HEK293 (cell line): Measurements from ENCODE around the gene ENDOU.
"Not testable (repeated sequence)": the region's sequence is repeated elsewhere in the genome, so short reads cannot be mapped to it uniquely, and the experiment has no call there.

Experiments
- CTCF ChIA-PET: fragments of 350-600 bp; formaldehyde crosslinking; extraction: SDS; loops from one replicate; lab custom pipeline; 2021; ENCODE audit warnings: antibody characterized with exemption; lab: Yijun Ruan, JAX
- POLR2A ChIA-PET: fragments of 300-600 bp; formaldehyde crosslinking; extraction: SDS; loops from one replicate; lab custom pipeline; 2020; ENCODE audit warnings: antibody characterized with exemption, inconsistent platforms; lab: Yijun Ruan, JAX
- H3K27ac ChIP-seq: fragments of 200-500 bp; sonication (Bioruptor generic); 2 replicates; pipeline ENCODE4 v1.5.1; 2014; ENCODE audit warnings: low read depth, low read length, control low read depth, inconsistent platforms; ENCODE audit errors: extremely low read depth
- H3K36me3 ChIP-seq, 2 experiments: fragments of 200-500 bp in 1 of 2; sonication (Bioruptor generic) in 1 of 2; 1 replicate in 1 of 2; 2 replicates in 1 of 2; pipeline ENCODE4 v1.5.1; 2014 to 2017; ENCODE audit warnings: inconsistent platforms in 2 of 2, low read length in 2 of 2; ENCODE audit not compliant: control insufficient read depth in 2 of 2, insufficient read depth in 1 of 2
- H3K4me1 ChIP-seq: fragments of 200-500 bp; sonication (Bioruptor generic); 2 replicates; pipeline ENCODE4 v1.5.1; 2014; ENCODE audit warnings: mild to moderate bottlenecking, low read length, inconsistent platforms; ENCODE audit not compliant: control insufficient read depth, insufficient read depth
- H3K4me3 ChIP-seq: 2 replicates; pipeline ENCODE4 v1.5.1; 2011; ENCODE audit warnings: low read depth, mild to moderate bottlenecking, control low read depth, low read length, moderate library complexity
- H3K9me3 ChIP-seq: fragments of 200-500 bp; sonication (Bioruptor generic); 2 replicates; pipeline ENCODE4 v1.5.1; 2014; ENCODE audit warnings: low read depth, low read length, inconsistent platforms; ENCODE audit not compliant: control insufficient read depth, insufficient read depth
- KLF7 ChIP-seq: fragments of 450-650 bp; formaldehyde crosslinking; IDR thresholded peaks from 2 replicates; pipeline ENCODE4 v1.5.1; 2016; ENCODE audit warnings: missing biosample characterization, missing genetic modification characterization, borderline replicate concordance
- PRDM1 ChIP-seq: fragments of 450-650 bp; formaldehyde crosslinking; IDR thresholded peaks from 2 replicates; pipeline ENCODE4; 2016; ENCODE audit warnings: missing biosample characterization, missing genetic modification characterization
- TCF7L2 ChIP-seq: IDR thresholded peaks from 2 replicates; pipeline ENCODE4 v1.6.1; 2011; ENCODE audit warnings: low read depth, mild to moderate bottlenecking, inconsistent platforms, low read length, moderate library complexity, borderline replicate concordance
- ZBTB10 ChIP-seq: fragments of 450-650 bp; formaldehyde crosslinking; IDR thresholded peaks from 2 replicates; pipeline ENCODE4 v1.5.1; 2016; ENCODE audit warnings: missing biosample characterization, missing genetic modification characterization
- ZFP69B ChIP-seq: fragments of 450-650 bp; formaldehyde crosslinking; IDR thresholded peaks from 2 replicates; pipeline ENCODE4 v1.5.1; 2016; ENCODE audit warnings: missing biosample characterization, missing genetic modification characterization
- ZNF157 ChIP-seq: fragments of 450-650 bp; formaldehyde crosslinking; IDR thresholded peaks from 2 replicates; pipeline ENCODE4 v1.5.1; 2016; ENCODE audit warnings: missing biosample characterization, missing genetic modification characterization
- ZNF16 ChIP-seq: fragments of 450-650 bp; formaldehyde crosslinking; IDR thresholded peaks from 2 replicates; pipeline ENCODE4 v1.5.1; 2016; ENCODE audit warnings: low read depth, missing biosample characterization, missing genetic modification characterization
- ZNF404 ChIP-seq: fragments of 450-650 bp; formaldehyde crosslinking; IDR thresholded peaks from 2 replicates; pipeline ENCODE4 v1.5.1; 2017; ENCODE audit warnings: missing biosample characterization, missing genetic modification characterization
- ZNF596 ChIP-seq: fragments of 450-650 bp; IDR thresholded peaks from 2 replicates; pipeline ENCODE4 v1.5.0; 2018; ENCODE audit warnings: missing biosample characterization, mild to moderate bottlenecking, missing genetic modification characterization, moderate library complexity
- ZNF645 ChIP-seq: fragments of 450-650 bp; formaldehyde crosslinking; IDR thresholded peaks from 2 replicates; pipeline ENCODE4; 2016; ENCODE audit warnings: missing biosample characterization, missing genetic modification characterization

The ENDOU gene

GRCh38 chr12:47686645-47687240 is 38.5 kb downstream of the ENDOU start (continued):
- TF ChIP-seq TCF7L2, result no peak
- no peak for TF ChIP-seq ZNF645
- no peak for TF ChIP-seq KLF7

GRCh38 chr12:47679785-47680184 is 45.5 kb downstream of the ENDOU start:
- peaks cover 17 to 49% of the 10 kb centered on the region in 2 experiments for H3K36me3 ChIP-seq
- H3K4me1 ChIP-seq, result no peaks in the 10 kb centered on the region
- TF ChIP-seq ZNF404 (tag by site-specific recombination) (no peak), ZFP69B (tag by site-specific recombination) (no peak), ZNF16 (tag by site-specific recombination) (no peak), ZBTB10 (tag by site-specific recombination) (no peak), ZNF596 (tag by site-specific recombination) (no peak)
- POLR2A ChIA-PET, result no interaction called here
- H3K9me3 ChIP-seq, result no peaks in the 10 kb centered on the region
- CTCF ChIA-PET, result interaction anchor here (0.5 to 2.0 kb wide), 2 partner anchors 28 to 485 kb away, joined by 3 to 4 read pairs; no protein-coding TSS in a partner anchor
- H3K27ac ChIP-seq, result no peak overlapping the region
- H3K4me3 ChIP-seq, result no peak overlapping the region

GRCh38 chr12:47672068-47672467 is 53.2 kb downstream of the ENDOU start:
- TF ChIP-seq ZNF157 (no peak), PRDM1 (tag by site-specific recombination) (peak; percentile 89)
- Histone ChIP-seq H3K27ac (no peak overlapping the region), H3K9me3 (no peaks in the 10 kb centered on the region), H3K4me1 (no peaks in the 10 kb centered on the region), H3K4me3 (no peak overlapping the region), H3K36me3 (peaks cover 25 to 40% of the 10 kb centered on the region in 2 experiments)
- ChIA-PET CTCF (no interaction called here), POLR2A (no interaction called here)

- peaks cover 55 to 59% of the 10 kb centered on the region in 2 experiments for H3K36me3 ChIP-seq
- H3K9me3 ChIP-seq, H3K4me3 ChIP-seq, POLR2A ChIA-PET, CTCF ChIA-PET, H3K27ac ChIP-seq, H3K4me1 ChIP-seq: not testable (repeated sequence)
Observed at GRCh38 chr12:47667935-47668334, 57.4 kb downstream of the ENDOU start.
